ENCODE results near the gene CALML3. TPM values are rescaled to one million over a fixed set of nuclear protein-coding genes. Genes with fewer than 3 reads are reported as not detected.

The CALML3 gene
- total and polyA plus RNA-seq, 2 donors (not counting 1 experiment from before 2014, with no cell fraction given): not detected

DNA sequence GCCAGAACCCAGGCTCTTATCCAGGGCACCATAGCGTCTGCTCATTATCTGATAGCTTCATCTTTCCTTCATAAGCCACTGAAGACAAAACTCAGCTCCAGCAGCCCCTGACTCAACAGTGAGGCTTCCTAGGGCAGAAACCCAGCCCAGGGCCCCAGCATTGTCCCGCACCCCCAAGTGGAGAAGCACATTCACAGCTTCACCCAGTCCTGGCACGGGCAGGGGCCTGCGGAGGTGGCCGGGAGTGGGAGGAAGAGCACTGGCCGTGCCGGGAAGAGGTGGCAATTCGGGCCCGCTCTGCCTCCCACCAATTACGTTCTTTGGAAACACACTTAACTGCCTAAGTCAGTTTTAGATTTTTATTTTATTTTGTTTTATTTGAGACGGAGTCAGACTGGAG is 15.1 kb upstream of the CALML3 start:
- no peaks in the 10 kb centered on the region for H3K4me1 ChIP-seq (ENCODE audit: control insufficient read depth in 2 of 2, insufficient read depth in 2 of 2, low read length in 2 of 2)
- WGBS (ENCODE audit: insufficient coverage): 95% methylated on average over 7 of the region's 11 CpGs
- no peaks in the 10 kb centered on the region for H3K9me3 ChIP-seq (ENCODE audit: control extremely low read depth in 1 of 3, control insufficient read depth in 2 of 3, insufficient read depth in 1 of 3, low read length in 2 of 3)
- H3K4me3 ChIP-seq (ENCODE audit: control extremely low read depth in 1 of 5, extremely low read depth in 1 of 5, insufficient read depth in 1 of 5, low read depth in 2 of 5, low read length in 4 of 5): no peak overlapping the region
- H4K20me1 ChIP-seq (ENCODE audit: control insufficient read depth, insufficient read depth, low read length, poor library complexity, severe bottlenecking): no peaks in the 10 kb centered on the region
- Mint-ChIP-seq H3K4me3 (no peak overlapping the region), H3K27ac (no peak overlapping the region), H3K27me3 (peaks cover 4% of the 10 kb centered on the region), H3K4me1 (no peaks in the 10 kb centered on the region), H3K9me3 (ENCODE audit: insufficient read depth) (no peaks in the 10 kb centered on the region)
- intact Hi-C loops (cut with micrococcal nuclease): no loop called here
- H3K4me2 ChIP-seq (replicated peaks; ENCODE audit: low read depth, low read length, poor library complexity, severe bottlenecking): no peak overlapping the region
- H2AFZ ChIP-seq (ENCODE audit: insufficient read depth, low read depth, low read length, poor library complexity, severe bottlenecking): no peak overlapping the region
- DNase-seq (no peak), ATAC-seq (ENCODE audit: low read depth) (no peak)
- ChIA-PET POLR2A (no interaction called here), CTCF (interaction anchor here (0.9 kb wide), 1 partner anchor 14 kb away, joined by 3 read pairs; no protein-coding TSS in a partner anchor)
- H3K36me3 ChIP-seq (replicated peaks in 1 of 2; ENCODE audit: control extremely low read depth in 1 of 2, control insufficient read depth in 1 of 2, extremely low read depth in 1 of 2, insufficient read depth in 2 of 2, low read length in 1 of 2): no peaks in the 10 kb centered on the region
- no peak overlapping the region for H3K9ac ChIP-seq (ENCODE audit: low read length)
- H3K27me3 ChIP-seq (replicated peaks in 1 of 4; ENCODE audit: control extremely low read depth in 1 of 4, control insufficient read depth in 3 of 4, insufficient read depth in 4 of 4, low read length in 3 of 4): peaks cover 0 to 7% (median 1%) of the 10 kb centered on the region in 4 experiments
- no peak overlapping the region for H3K27ac ChIP-seq (ENCODE audit: low read length in 2 of 2)
- H3K79me2 ChIP-seq (ENCODE audit: control insufficient read depth, insufficient read depth, low read length): no peaks in the 10 kb centered on the region
- TF ChIP-seq EZH2 (IDR thresholded peaks at IDR 0.05; ENCODE audit: borderline replicate concordance, insufficient read depth, low read depth, low read length, poor library complexity, severe bottlenecking) (no peak), CTCF (IDR thresholded peaks at IDR 0.05) (no peak)

DNA sequence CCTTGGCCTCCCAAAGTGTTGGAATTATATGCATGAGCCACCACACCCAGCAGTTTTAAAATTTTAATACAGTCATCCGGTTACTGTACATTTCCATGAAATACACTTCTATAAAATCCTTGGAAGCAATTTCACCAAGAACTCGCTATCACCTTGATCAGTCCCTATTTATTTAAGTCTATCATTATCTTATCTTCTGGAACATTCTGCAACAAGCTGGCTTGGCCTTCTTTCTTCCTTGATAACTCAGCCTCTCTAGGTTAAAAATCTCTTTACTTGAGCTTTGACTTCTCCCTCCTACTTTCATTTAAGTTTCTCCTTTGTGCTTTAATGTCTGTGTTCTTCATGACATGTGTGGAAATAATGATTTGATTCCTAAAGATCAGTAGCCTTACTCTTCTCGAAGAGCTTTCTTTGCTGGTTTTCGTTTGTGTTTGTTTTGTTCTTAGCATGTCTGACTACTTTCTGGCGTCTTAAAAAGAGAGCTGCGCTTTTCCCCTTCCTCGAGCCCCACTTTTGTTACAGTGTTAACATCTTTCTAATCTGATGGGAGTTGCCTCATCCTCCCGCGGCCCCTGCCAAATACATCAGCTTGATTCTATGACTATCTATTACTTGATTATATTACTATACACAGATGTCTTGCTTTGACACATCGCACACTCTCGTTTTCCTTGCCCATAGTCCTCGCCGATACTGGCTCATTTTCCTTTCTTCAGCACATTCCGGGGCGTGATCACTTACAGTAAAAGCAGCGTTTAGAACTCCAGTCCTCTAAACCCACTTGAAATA is 14.3 kb upstream of the CALML3 start:
- ChIA-PET CTCF (no interaction called here), POLR2A (no interaction called here)
- H3K27me3 ChIP-seq (replicated peaks in 1 of 4; ENCODE audit: control extremely low read depth in 1 of 4, control insufficient read depth in 3 of 4, insufficient read depth in 4 of 4, low read length in 3 of 4): peaks cover 0 to 7% (median 1%) of the 10 kb centered on the region in 4 experiments
- Mint-ChIP-seq H3K4me1 (no peaks in the 10 kb centered on the region), H3K27ac (no peak overlapping the region), H3K27me3 (no peaks in the 10 kb centered on the region), H3K9me3 (ENCODE audit: insufficient read depth) (no peaks in the 10 kb centered on the region), H3K4me3 (no peak overlapping the region)
- no peak for DNase-seq
- H3K4me1 ChIP-seq (ENCODE audit: control insufficient read depth in 2 of 2, insufficient read depth in 2 of 2, low read length in 2 of 2): no peaks in the 10 kb centered on the region
- no peaks in the 10 kb centered on the region for H3K79me2 ChIP-seq (ENCODE audit: control insufficient read depth, insufficient read depth, low read length)
- H4K20me1 ChIP-seq (ENCODE audit: control insufficient read depth, insufficient read depth, low read length, poor library complexity, severe bottlenecking): no peaks in the 10 kb centered on the region
- no peak overlapping the region for H3K27ac ChIP-seq (ENCODE audit: low read length in 2 of 2)
- no peak overlapping the region for H2AFZ ChIP-seq (ENCODE audit: insufficient read depth, low read depth, low read length, poor library complexity, severe bottlenecking)
- no peak overlapping the region for H3K4me2 ChIP-seq (replicated peaks; ENCODE audit: low read depth, low read length, poor library complexity, severe bottlenecking)
- no peaks in the 10 kb centered on the region for H3K9me3 ChIP-seq (ENCODE audit: control extremely low read depth in 1 of 3, control insufficient read depth in 2 of 3, insufficient read depth in 1 of 3, low read length in 2 of 3)
- no peak overlapping the region for H3K9ac ChIP-seq (ENCODE audit: low read length)
- intact Hi-C loops (cut with micrococcal nuclease): no loop called here
- WGBS (ENCODE audit: insufficient coverage): 94% methylated on average over 12 of the region's 16 CpGs
- H3K4me3 ChIP-seq (ENCODE audit: control extremely low read depth in 1 of 5, extremely low read depth in 1 of 5, insufficient read depth in 1 of 5, low read depth in 2 of 5, low read length in 4 of 5): no peak overlapping the region
- H3K36me3 ChIP-seq (replicated peaks in 1 of 2; ENCODE audit: control extremely low read depth in 1 of 2, control insufficient read depth in 1 of 2, extremely low read depth in 1 of 2, insufficient read depth in 2 of 2, low read length in 1 of 2): no peaks in the 10 kb centered on the region
- TF ChIP-seq CTCF (IDR thresholded peaks at IDR 0.05) (no peak), EZH2 (IDR thresholded peaks at IDR 0.05; ENCODE audit: borderline replicate concordance, insufficient read depth, low read depth, low read length, poor library complexity, severe bottlenecking) (no peak)
- ATAC-seq (ENCODE audit: low read depth): no peak

Measured in B cell (primary cell).